ENCODE measurements around the gene SPHK1.
"Not testable (repeated sequence)": the region's sequence is repeated elsewhere in the genome, so short reads cannot be mapped to it uniquely, and the experiment has no call there.

Gene SPHK1

DNA sequence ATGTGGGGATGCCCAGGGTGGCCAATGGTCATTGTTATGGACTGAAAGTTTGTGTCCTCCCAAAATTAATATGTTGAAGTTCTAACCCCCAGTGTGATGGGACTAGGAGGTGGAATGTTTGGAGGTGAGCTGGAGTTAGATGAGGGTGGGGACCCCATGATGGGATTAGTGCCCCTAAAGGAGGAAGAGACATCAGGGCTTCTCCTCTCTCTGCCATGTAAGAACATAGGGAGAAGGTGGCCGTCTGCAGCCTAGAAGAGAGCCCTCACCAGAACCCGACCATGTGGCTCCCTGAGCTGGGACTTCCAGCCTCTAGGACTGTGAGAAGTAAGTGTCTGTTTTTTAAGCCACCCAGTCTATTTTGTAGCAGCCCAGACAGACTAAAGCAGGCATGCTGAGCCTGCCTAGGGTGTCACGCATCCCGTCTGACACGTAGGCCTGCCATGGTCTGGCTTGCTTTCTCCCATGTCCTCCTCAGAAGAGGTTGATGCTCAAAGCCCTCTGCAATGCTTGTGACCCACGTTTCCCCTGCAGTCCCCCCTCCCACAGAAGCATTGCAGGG lies 26.7 kb upstream of the SPHK1 start:
- H3K14ac ChIP-seq (ENCODE audit: low read length) = no peak overlapping the region
- H2AK5ac ChIP-seq (ENCODE audit: low read depth, low read length) = no peak overlapping the region
- no peak overlapping the region for H3K23ac ChIP-seq (ENCODE audit: low read depth, low read length, poor library complexity)
- no peak overlapping the region for H4K8ac ChIP-seq (ENCODE audit: low read depth, low read length)
- DNase-seq (ENCODE audit: low spot score) = no peak
- no peaks in the 10 kb centered on the region for H3K36me3 ChIP-seq (replicated peaks in 1 of 2; ENCODE audit: control insufficient read depth in 2 of 2, insufficient read depth in 2 of 2, low read length in 2 of 2)
- no peak overlapping the region for H2AFZ ChIP-seq (ENCODE audit: low read length)
- no peak overlapping the region for H2BK5ac ChIP-seq (ENCODE audit: low read length)
- H3K4me2 ChIP-seq (ENCODE audit: insufficient read depth, low read length, poor library complexity, severe bottlenecking) = no peak overlapping the region
- H2BK15ac ChIP-seq (ENCODE audit: low read length) = no peak overlapping the region
- no peak overlapping the region for H3K4ac ChIP-seq (ENCODE audit: low read length)
- no peak overlapping the region for H4K91ac ChIP-seq (ENCODE audit: low read depth, low read length, poor library complexity)
- no CpG with 5 or more reads among the region's 6 CpGs for WGBS, 2 donors (ENCODE audit: extremely low coverage in 2 of 2, insufficient read length in 2 of 2, insufficient replicate concordance in 1 of 2)
- peaks cover 0 to 2% (median 0%) of the 10 kb centered on the region in 3 experiments for H3K27me3 ChIP-seq (ENCODE audit: control insufficient read depth in 3 of 3, insufficient read depth in 3 of 3, low read depth in 1 of 3, low read length in 3 of 3)
- no peak overlapping the region for H3K9ac ChIP-seq (ENCODE audit: low read depth, low read length, poor library complexity)
- peaks cover 5 to 6% of the 10 kb centered on the region in 2 donors for H3K4me1 ChIP-seq (ENCODE audit: control insufficient read depth in 2 of 2, insufficient read depth in 1 of 2, low read depth in 1 of 2, low read length in 2 of 2)
- H2BK12ac ChIP-seq (ENCODE audit: low read length) = no peak overlapping the region
- no peak overlapping the region for H2BK120ac ChIP-seq (ENCODE audit: low read depth, low read length)
- H3K18ac ChIP-seq (ENCODE audit: low read length) = no peak overlapping the region
- H3K79me1 ChIP-seq (ENCODE audit: low read depth, low read length) = peaks cover 3% of the 10 kb centered on the region
- H3K4me3 ChIP-seq (ENCODE audit: low read length in 2 of 2) = no peak overlapping the region
- H3K9me3 ChIP-seq (replicated peaks in 1 of 2; ENCODE audit: control insufficient read depth in 2 of 2, insufficient read depth in 1 of 2, low read depth in 1 of 2, low read length in 2 of 2) = no peaks in the 10 kb centered on the region
- no peak overlapping the region for H3K27ac ChIP-seq (replicated peaks; ENCODE audit: low read length)

DNA sequence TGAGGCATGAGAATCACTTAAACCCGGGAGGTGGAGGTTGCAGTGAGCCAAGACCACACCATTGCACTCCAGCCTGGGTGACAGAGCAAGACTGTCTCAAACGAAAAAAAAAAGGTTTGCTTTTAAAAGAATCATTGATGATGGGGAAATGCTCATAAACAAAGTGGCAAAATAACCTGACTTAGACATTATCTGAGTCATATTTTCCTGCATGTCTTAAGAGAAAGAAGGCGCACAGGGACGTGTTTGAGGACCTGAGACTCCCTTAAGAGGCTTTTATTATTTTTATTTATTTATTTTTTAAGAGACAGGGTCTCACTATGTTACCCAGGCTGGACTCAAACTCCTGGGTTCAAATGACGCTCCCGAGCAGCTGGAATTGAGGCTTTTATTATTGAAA lies 25.0 kb upstream of the SPHK1 start:
- no peak overlapping the region for H2BK120ac ChIP-seq (ENCODE audit: low read depth, low read length)
- no peak overlapping the region for H3K4me2 ChIP-seq (ENCODE audit: insufficient read depth, low read length, poor library complexity, severe bottlenecking)
- no peaks in the 10 kb centered on the region for H3K27me3 ChIP-seq (ENCODE audit: control insufficient read depth in 3 of 3, insufficient read depth in 3 of 3, low read depth in 1 of 3, low read length in 3 of 3)
- H2BK15ac ChIP-seq (ENCODE audit: low read length) = no peak overlapping the region
- no peak overlapping the region for H3K14ac ChIP-seq (ENCODE audit: low read length)
- H2AK5ac ChIP-seq (ENCODE audit: low read depth, low read length) = no peak overlapping the region
- no peak overlapping the region for H3K27ac ChIP-seq (replicated peaks; ENCODE audit: low read length)
- no peak overlapping the region for H2BK5ac ChIP-seq (ENCODE audit: low read length)
- no peak overlapping the region for H3K4ac ChIP-seq (ENCODE audit: low read length)
- H4K91ac ChIP-seq (ENCODE audit: low read depth, low read length, poor library complexity) = no peak overlapping the region
- H3K23ac ChIP-seq (ENCODE audit: low read depth, low read length, poor library complexity) = no peak overlapping the region
- H3K36me3 ChIP-seq (replicated peaks in 1 of 2; ENCODE audit: control insufficient read depth in 2 of 2, insufficient read depth in 2 of 2, low read length in 2 of 2) = no peaks in the 10 kb centered on the region
- no peaks in the 10 kb centered on the region for H3K79me1 ChIP-seq (ENCODE audit: low read depth, low read length)
- no peak overlapping the region for H3K9ac ChIP-seq (ENCODE audit: low read depth, low read length, poor library complexity)
- no peak overlapping the region for H2BK12ac ChIP-seq (ENCODE audit: low read length)
- no peak overlapping the region for H3K4me3 ChIP-seq (ENCODE audit: low read length in 2 of 2)
- H3K4me1 ChIP-seq (ENCODE audit: control insufficient read depth in 2 of 2, insufficient read depth in 1 of 2, low read depth in 1 of 2, low read length in 2 of 2) = peaks cover 2 to 3% of the 10 kb centered on the region in 2 donors
- no peaks in the 10 kb centered on the region for H3K9me3 ChIP-seq (replicated peaks in 1 of 2; ENCODE audit: control insufficient read depth in 2 of 2, insufficient read depth in 1 of 2, low read depth in 1 of 2, low read length in 2 of 2)
- no peak overlapping the region for H4K8ac ChIP-seq (ENCODE audit: low read depth, low read length)
- no peak overlapping the region for H2AFZ ChIP-seq (ENCODE audit: low read length)
- DNase-seq (ENCODE audit: low spot score) = no peak
- no CpG with 5 or more reads among the region's 6 CpGs for WGBS, 2 donors (ENCODE audit: extremely low coverage in 2 of 2, insufficient read length in 2 of 2, insufficient replicate concordance in 1 of 2)
- H3K18ac ChIP-seq (ENCODE audit: low read length) = no peak overlapping the region

DNA sequence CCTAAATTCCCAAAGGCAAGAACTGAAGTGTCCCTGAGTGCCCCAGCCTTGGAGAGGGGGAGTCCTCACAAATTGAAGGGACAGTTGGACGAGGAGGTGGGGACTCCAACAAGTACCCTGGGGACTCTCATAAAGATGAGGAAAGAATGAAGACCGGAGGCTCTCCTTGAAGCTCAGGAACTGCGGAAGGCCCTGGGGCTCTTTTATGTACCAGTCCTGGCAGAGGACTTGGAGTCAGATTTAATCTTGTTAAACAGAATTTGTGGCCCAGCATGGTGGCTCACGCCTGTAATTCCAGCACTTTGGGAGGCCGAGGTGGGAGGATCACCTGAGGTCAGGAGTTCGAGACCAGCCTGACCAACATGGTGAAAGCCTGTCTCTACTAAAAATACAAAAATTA lies 24.6 kb upstream of the SPHK1 start:
- not testable (repeated sequence) for H3K4ac ChIP-seq (ENCODE audit: low read length); H3K36me3 ChIP-seq (replicated peaks in 1 of 2; ENCODE audit: control insufficient read depth in 2 of 2, insufficient read depth in 2 of 2, low read length in 2 of 2); H3K4me1 ChIP-seq (ENCODE audit: control insufficient read depth in 2 of 2, insufficient read depth in 1 of 2, low read depth in 1 of 2, low read length in 2 of 2); H3K18ac ChIP-seq (ENCODE audit: low read length); H2AFZ ChIP-seq (ENCODE audit: low read length); DNase-seq (ENCODE audit: low spot score); H2AK5ac ChIP-seq (ENCODE audit: low read depth, low read length); H2BK5ac ChIP-seq (ENCODE audit: low read length); H3K9ac ChIP-seq (ENCODE audit: low read depth, low read length, poor library complexity); H3K27ac ChIP-seq (replicated peaks; ENCODE audit: low read length); H3K14ac ChIP-seq (ENCODE audit: low read length); H3K23ac ChIP-seq (ENCODE audit: low read depth, low read length, poor library complexity); H3K9me3 ChIP-seq (replicated peaks in 1 of 2; ENCODE audit: control insufficient read depth in 2 of 2, insufficient read depth in 1 of 2, low read depth in 1 of 2, low read length in 2 of 2); H4K8ac ChIP-seq (ENCODE audit: low read depth, low read length); H4K91ac ChIP-seq (ENCODE audit: low read depth, low read length, poor library complexity); H2BK12ac ChIP-seq (ENCODE audit: low read length); H3K27me3 ChIP-seq (ENCODE audit: control insufficient read depth in 3 of 3, insufficient read depth in 3 of 3, low read depth in 1 of 3, low read length in 3 of 3); H2BK120ac ChIP-seq (ENCODE audit: low read depth, low read length); H2BK15ac ChIP-seq (ENCODE audit: low read length); H3K4me3 ChIP-seq (ENCODE audit: low read length in 2 of 2); H3K4me2 ChIP-seq (ENCODE audit: insufficient read depth, low read length, poor library complexity, severe bottlenecking); H3K79me1 ChIP-seq (ENCODE audit: low read depth, low read length)
- no CpG with 5 or more reads among the region's 6 CpGs for whole genome bisulfite sequencing, 2 donors (ENCODE audit: extremely low coverage in 2 of 2, insufficient read length in 2 of 2, insufficient replicate concordance in 1 of 2)

DNA sequence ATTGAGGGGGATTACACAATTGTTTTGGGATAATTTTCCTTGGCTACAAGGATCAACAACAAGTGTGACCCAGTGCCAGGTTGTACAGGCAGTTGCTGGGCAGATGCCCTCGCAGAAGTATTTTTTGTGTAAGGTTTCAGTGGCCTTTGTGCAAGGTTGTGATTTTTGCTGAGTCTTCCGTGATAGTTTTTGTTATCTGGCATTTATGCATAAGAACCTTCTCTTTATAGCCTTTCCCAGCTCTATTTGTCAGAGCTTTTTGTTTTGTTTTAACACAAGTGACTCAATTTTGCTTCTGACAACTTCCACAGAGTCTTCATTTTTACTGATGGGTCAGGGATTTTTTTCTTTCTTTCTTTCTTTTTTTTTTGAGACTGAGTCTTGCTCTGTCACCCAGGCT lies 23.9 kb upstream of the SPHK1 start:
- H3K23ac ChIP-seq (ENCODE audit: low read depth, low read length, poor library complexity) = no peak overlapping the region
- H3K9me3 ChIP-seq (replicated peaks in 1 of 2; ENCODE audit: control insufficient read depth in 2 of 2, insufficient read depth in 1 of 2, low read depth in 1 of 2, low read length in 2 of 2) = no peaks in the 10 kb centered on the region
- no peak overlapping the region for H4K8ac ChIP-seq (ENCODE audit: low read depth, low read length)
- H2BK12ac ChIP-seq (ENCODE audit: low read length) = no peak overlapping the region
- no peak overlapping the region for H2BK15ac ChIP-seq (ENCODE audit: low read length)
- no peaks in the 10 kb centered on the region for H3K27me3 ChIP-seq (ENCODE audit: control insufficient read depth in 3 of 3, insufficient read depth in 3 of 3, low read depth in 1 of 3, low read length in 3 of 3)
- H4K91ac ChIP-seq (ENCODE audit: low read depth, low read length, poor library complexity) = no peak overlapping the region
- no peaks in the 10 kb centered on the region for H3K36me3 ChIP-seq (replicated peaks in 1 of 2; ENCODE audit: control insufficient read depth in 2 of 2, insufficient read depth in 2 of 2, low read length in 2 of 2)
- no peak overlapping the region for H2BK120ac ChIP-seq (ENCODE audit: low read depth, low read length)
- no peak overlapping the region for H3K9ac ChIP-seq (ENCODE audit: low read depth, low read length, poor library complexity)
- no peak overlapping the region for H3K4ac ChIP-seq (ENCODE audit: low read length)
- H2AFZ ChIP-seq (ENCODE audit: low read length) = no peak overlapping the region
- no peak overlapping the region for H3K27ac ChIP-seq (replicated peaks; ENCODE audit: low read length)
- H3K4me3 ChIP-seq (ENCODE audit: low read length in 2 of 2) = no peak overlapping the region
- no peak overlapping the region for H3K4me2 ChIP-seq (ENCODE audit: insufficient read depth, low read length, poor library complexity, severe bottlenecking)
- DNase-seq (ENCODE audit: low spot score) = no peak
- no peak overlapping the region for H2BK5ac ChIP-seq (ENCODE audit: low read length)
- H3K79me1 ChIP-seq (ENCODE audit: low read depth, low read length) = no peaks in the 10 kb centered on the region
- H3K14ac ChIP-seq (ENCODE audit: low read length) = no peak overlapping the region
- H3K18ac ChIP-seq (ENCODE audit: low read length) = no peak overlapping the region
- H3K4me1 ChIP-seq (ENCODE audit: control insufficient read depth in 2 of 2, insufficient read depth in 1 of 2, low read depth in 1 of 2, low read length in 2 of 2) = peaks cover 0 to 2% of the 10 kb centered on the region in 2 donors
- WGBS, 2 donors (ENCODE audit: extremely low coverage in 2 of 2, insufficient read length in 2 of 2, insufficient replicate concordance in 1 of 2) = no CpG with 5 or more reads among the region's 2 CpGs
- H2AK5ac ChIP-seq (ENCODE audit: low read depth, low read length) = no peak overlapping the region

Data from neuronal stem cell (in vitro differentiated cells).